ENCODE data around the gene WDR31.

- TF ChIP-seq CTCF (IDR thresholded peaks at IDR 0.05) (no peak), ZFX (IDR thresholded peaks at IDR 0.05; ENCODE audit: borderline replicate concordance) (no peak)
Observed at GRCh38 chr9:113307396-113307975, 32.6 kb downstream of the WDR31 start.

Measured in 22Rv1 (cell line).